Measurements from ENCODE around the gene ITIH4.

ITIH4 gene

DNA sequence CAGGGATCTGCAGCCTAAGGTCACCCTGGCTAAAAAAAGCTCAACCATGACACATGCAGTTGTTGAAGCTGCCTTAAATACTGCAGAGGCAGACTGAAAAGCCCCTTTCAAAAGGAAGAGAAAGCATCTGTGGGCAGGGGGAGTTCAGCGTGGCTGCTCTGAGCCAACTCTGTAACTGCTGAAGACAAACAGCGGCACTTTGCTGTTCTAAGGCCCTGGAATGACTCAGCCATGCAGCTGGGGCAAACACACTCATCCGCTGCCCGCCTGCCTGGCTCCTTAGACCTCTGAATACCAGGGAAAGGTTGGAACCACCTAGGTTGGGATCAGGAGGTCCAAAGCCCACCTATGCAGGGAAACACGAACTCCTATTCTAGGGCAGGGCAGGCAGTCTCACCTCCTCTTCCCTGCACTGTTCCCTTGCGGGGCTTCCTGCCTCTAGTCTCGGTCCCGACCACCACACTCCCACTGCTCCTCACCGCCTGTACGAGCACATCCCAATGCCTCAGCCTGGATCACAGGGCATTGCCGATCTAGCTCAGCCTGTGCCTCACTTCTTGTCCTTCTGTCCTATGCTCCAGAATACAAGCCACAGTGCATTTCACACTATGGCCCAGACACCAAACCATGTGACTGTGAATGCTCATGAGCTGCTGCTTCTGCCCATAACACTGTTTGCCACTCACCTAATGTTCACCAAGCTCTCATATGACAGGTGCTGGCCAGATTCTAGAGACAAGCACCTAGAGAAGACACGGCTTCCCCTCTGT is 10.9 kb upstream of the ITIH4 start:
- no peak for TF ChIP-seq CTCF (IDR thresholded peaks at IDR 0.05; ENCODE audit: low read length, missing control alignments)
- no peak overlapping the region for H3K4me3 ChIP-seq (replicated peaks; ENCODE audit: low read depth, low read length)
- DNase-seq (ENCODE audit: low read depth), result no peak

DNA sequence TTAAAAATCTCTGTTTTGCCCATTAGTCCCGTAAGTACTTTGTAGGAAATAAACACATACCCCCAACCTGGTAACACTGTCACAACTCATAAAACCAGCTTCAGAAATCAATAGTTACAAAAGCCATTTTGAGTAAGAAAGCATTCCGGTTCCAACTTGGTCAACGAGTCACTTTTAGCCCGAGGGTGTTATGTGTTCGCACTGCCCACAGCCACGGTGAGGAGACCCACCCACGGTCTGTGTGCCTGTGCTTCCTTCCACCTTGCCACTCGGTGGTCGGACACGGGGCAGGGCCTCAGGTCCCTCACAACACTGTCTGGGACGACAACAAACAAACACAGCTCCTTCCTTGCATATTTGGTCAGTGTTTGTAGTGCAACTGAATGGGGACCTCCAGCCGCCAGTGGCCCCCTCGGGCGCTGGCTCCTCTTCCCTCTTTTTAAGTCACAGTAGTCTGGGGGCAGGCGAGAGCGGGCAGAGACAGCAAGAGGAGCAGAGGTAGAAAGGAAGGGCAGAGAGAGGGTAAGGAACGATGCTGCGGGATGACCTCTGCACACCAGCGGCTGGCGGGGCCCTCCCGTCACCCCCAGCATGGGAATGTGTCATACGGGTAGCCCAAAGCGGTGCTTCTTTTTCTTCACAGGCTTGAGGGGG is 9.5 kb upstream of the ITIH4 start:
- H3K4me3 ChIP-seq (replicated peaks; ENCODE audit: low read depth, low read length), result no peak overlapping the region
- no peak for DNase-seq (ENCODE audit: low read depth)
- no peak for TF ChIP-seq CTCF (IDR thresholded peaks at IDR 0.05; ENCODE audit: low read length, missing control alignments)

DNA sequence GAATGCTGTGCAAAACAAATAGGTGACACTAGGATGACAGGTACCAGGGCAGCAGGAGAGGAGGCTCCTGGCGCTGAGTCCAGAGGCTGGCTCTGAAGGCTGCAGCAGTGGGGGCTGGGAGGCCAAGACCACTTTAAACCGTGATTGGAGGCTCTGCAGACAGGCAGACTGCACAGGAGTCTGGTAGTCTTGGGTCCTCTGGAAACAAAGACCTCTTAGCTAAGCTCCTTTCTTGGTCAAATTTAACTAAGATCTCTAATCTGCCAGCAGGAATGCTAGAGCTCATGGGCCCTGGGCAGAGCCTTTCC is 8.8 kb upstream of the ITIH4 start:
- H3K4me3 ChIP-seq (replicated peaks; ENCODE audit: low read depth, low read length), result no peak overlapping the region
- TF ChIP-seq CTCF (IDR thresholded peaks at IDR 0.05; ENCODE audit: low read length, missing control alignments), result no peak
- DNase-seq (ENCODE audit: low read depth), result no peak

- DNase-seq (ENCODE audit: low read depth), result no peak
- no peak for TF ChIP-seq CTCF (IDR thresholded peaks at IDR 0.05; ENCODE audit: low read length, missing control alignments)
- H3K4me3 ChIP-seq (replicated peaks; ENCODE audit: low read depth, low read length), result no peak overlapping the region
Measured at GRCh38 chr3:52838561-52839267, 8.2 kb upstream of the ITIH4 start.

- TF ChIP-seq CTCF (IDR thresholded peaks at IDR 0.05; ENCODE audit: low read length, missing control alignments), result no peak
- DNase-seq (ENCODE audit: low read depth), result no peak
Measured at GRCh38 chr3:52836986-52837385, 6.5 kb upstream of the ITIH4 start.

GRCh38 chr3:52836471-52836845 is 6.0 kb upstream of the ITIH4 start:
- no peak for TF ChIP-seq CTCF (IDR thresholded peaks at IDR 0.05; ENCODE audit: low read length, missing control alignments)

More at GRCh38 chr3:52836986-52837385, 6.5 kb upstream of the ITIH4 start:
- no peak overlapping the region for H3K4me3 ChIP-seq (replicated peaks; ENCODE audit: low read depth, low read length)

More at GRCh38 chr3:52836471-52836845, 6.0 kb upstream of the ITIH4 start:
- no peak overlapping the region for H3K4me3 ChIP-seq (replicated peaks; ENCODE audit: low read depth, low read length)
- no peak for DNase-seq (ENCODE audit: low read depth)

Measured in fibroblast of pulmonary artery (primary cell).